Measurements from ENCODE around the gene DGKH.

GRCh38 chr13:42153199-42154113 is 105.0 kb downstream of the DGKH start:
- TF ChIP-seq CTCF (IDR thresholded peaks at IDR 0.05; ENCODE audit: low read depth, low read length, poor library complexity, severe bottlenecking) (no peak), EZH2phosphoT487 (IDR thresholded peaks at IDR 0.05; ENCODE audit: borderline replicate concordance, low read length) (no peak)
